ENCODE measurements around the gene TMEM132D.

GRCh38 chr12:129791396-129791795 is 112.4 kb downstream of the TMEM132D start:
- TF ChIP-seq ZNF232 (CRISPR knock-in tag; IDR thresholded peaks at IDR 0.05) (no peak), CTCF (IDR thresholded peaks at IDR 0.05) (no peak), GABPB1 (CRISPR knock-in tag; IDR thresholded peaks at IDR 0.05) (no peak), ZSCAN18 (CRISPR knock-in tag; IDR thresholded peaks at IDR 0.05) (no peak), NR2C2 (CRISPR knock-in tag; IDR thresholded peaks at IDR 0.05) (no peak)

Measured in WTC11 (cell line).